OCI-LY7 (cell line): ENCODE data around the gene AMFR.
A peak's percentile ranks its signal among the peaks of the same experiment; 100 is the strongest.

Experiments
- CTCF ChIP-seq: fragments of 200-600 bp; sonication (generic); conservative IDR thresholded peaks from 2 replicates; pipeline ENCODE4 v1.5.1; 2014; ENCODE audit warnings: mild to moderate bottlenecking, antibody characterized with exemption, low read length, moderate library complexity, mixed read lengths
- EZH2phosphoT487 ChIP-seq: fragments of 200-600 bp; sonication (generic); IDR thresholded peaks from 2 replicates; pipeline ENCODE4 v1.6.1; 2018; ENCODE audit warnings: low read depth, borderline replicate concordance, mild to moderate bottlenecking, mixed run types, antibody characterized with exemption, low read length, moderate library complexity, mixed read lengths

- TF ChIP-seq CTCF, result peak; percentile 57
- no peak for TF ChIP-seq EZH2phosphoT487
These were observed 5.4 kb downstream of the AMFR start for GRCh38 chr16:56419740-56420548.
